ENCODE results near the gene ACO1.

The ACO1 gene

GRCh38 chr9:32359452-32359851 is 25.0 kb upstream of the ACO1 start:
- Histone ChIP-seq H3K27me3 (no peaks in the 10 kb centered on the region), H3K4me1 (no peaks in the 10 kb centered on the region), H3K9me3 (no peaks in the 10 kb centered on the region), H3K27ac (no peak overlapping the region), H3K4me3 (no peak overlapping the region), H3K36me3 (no peaks in the 10 kb centered on the region)
- intact Hi-C loops (cut with DNase I; ENCODE audit: low total_unique reads) = no loop called here
- no peak for TF ChIP-seq CTCF (IDR thresholded peaks at IDR 0.05)
- DNase-seq = no peak

- intact Hi-C loops (cut with DNase I; ENCODE audit: low total_unique reads) = no loop called here
- no peak for DNase-seq
- no peak overlapping the region for H3K4me3 ChIP-seq
- TF ChIP-seq CTCF (IDR thresholded peaks at IDR 0.05) = no peak
- H3K27me3 ChIP-seq = no peaks in the 10 kb centered on the region
- no peak overlapping the region for H3K27ac ChIP-seq
- H3K4me1 ChIP-seq = no peaks in the 10 kb centered on the region
- H3K36me3 ChIP-seq = no peaks in the 10 kb centered on the region
- H3K9me3 ChIP-seq = no peaks in the 10 kb centered on the region
Measured at GRCh38 chr9:32360983-32361673, 23.3 kb upstream of the ACO1 start.

DNA sequence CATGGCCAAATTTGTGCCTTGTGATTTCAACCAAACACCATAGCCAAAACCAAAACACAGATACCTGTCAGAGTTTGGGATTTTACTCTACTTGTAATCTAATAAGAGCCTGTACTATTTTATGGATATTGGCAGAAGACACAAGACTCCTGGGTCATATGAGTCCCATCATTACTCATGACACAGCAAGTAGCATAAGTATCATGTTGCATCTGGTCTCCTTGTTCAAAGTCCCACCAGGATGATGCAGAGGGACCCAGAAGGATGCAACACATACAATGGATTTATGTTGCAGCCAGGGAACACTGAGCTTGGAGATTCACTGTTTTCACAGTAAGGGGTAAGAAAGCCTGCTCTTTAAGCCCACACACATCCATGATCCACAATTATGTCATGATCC is 13.2 kb upstream of the ACO1 start:
- no peak for TF ChIP-seq CTCF (IDR thresholded peaks at IDR 0.05)
- intact Hi-C loops (cut with DNase I; ENCODE audit: low total_unique reads) = loop anchor here (10.0 kb wide), 2 partner anchors 594 to 624 kb away; no protein-coding TSS in a partner anchor

DNA sequence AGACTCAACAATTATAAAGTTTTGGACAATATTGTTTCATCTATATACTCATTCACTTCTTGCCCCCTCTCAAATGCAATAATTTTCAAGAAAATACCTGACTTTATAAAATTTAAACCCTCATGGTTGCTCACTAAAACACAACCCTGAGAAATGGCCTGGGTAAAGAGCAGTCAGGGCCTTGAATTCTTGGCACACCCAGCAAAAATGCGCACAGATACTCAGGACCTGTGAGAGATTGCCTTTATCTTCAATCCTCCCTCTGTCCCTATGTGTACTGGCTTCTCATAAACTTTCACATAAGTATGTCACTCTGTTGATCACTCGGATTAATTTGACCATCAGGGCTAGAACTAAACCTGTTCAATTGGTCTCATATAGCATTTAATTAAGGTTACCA is 12.8 kb upstream of the ACO1 start:
- H3K36me3 ChIP-seq = no peaks in the 10 kb centered on the region
- no peak for TF ChIP-seq CTCF (IDR thresholded peaks at IDR 0.05)
- no peak overlapping the region for H3K27ac ChIP-seq
- H3K4me1 ChIP-seq = no peaks in the 10 kb centered on the region
- intact Hi-C loops (cut with DNase I; ENCODE audit: low total_unique reads) = loop anchor here (10.0 kb wide), 2 partner anchors 593 to 623 kb away; no protein-coding TSS in a partner anchor
- no peak for DNase-seq
- H3K4me3 ChIP-seq = no peak overlapping the region
- no peaks in the 10 kb centered on the region for H3K9me3 ChIP-seq
- H3K27me3 ChIP-seq = peaks cover 0 to 9% of the 10 kb centered on the region in 2 donors

More for the DNA sequence above, 13.2 kb upstream of the ACO1 start:
- H3K36me3 ChIP-seq = no peaks in the 10 kb centered on the region
- H3K27me3 ChIP-seq = peaks cover 0 to 9% of the 10 kb centered on the region in 2 donors
- no peak overlapping the region for H3K4me3 ChIP-seq
- DNase-seq = no peak
- no peaks in the 10 kb centered on the region for H3K9me3 ChIP-seq
- H3K27ac ChIP-seq = no peak overlapping the region
- no peaks in the 10 kb centered on the region for H3K4me1 ChIP-seq

DNA sequence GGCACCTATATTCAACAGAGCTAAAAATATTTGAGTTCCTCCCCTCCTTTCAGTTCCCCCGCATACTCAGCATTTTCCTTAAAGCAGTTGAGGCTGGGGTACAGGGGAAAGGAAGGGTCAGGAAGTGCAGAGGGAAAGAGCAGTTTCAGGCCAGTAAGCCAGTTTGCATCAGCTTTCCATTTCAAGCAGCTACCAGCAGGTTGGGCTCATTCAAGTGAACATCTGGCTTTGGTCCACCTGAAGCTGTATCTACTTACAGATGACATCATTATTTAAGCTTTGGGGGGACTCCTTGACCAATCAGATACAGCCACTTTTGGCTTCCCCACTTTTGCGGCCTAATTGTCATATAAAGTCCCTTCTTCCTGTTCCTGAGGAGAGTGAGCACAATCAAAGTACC is 8.2 kb upstream of the ACO1 start:
- Histone ChIP-seq H3K4me3 (no peak overlapping the region), H3K27ac (no peak overlapping the region), H3K9me3 (no peaks in the 10 kb centered on the region), H3K36me3 (no peaks in the 10 kb centered on the region), H3K27me3 (peaks cover 0 to 9% of the 10 kb centered on the region in 2 donors), H3K4me1 (no peaks in the 10 kb centered on the region)
- no peak for DNase-seq
- intact Hi-C loops (cut with DNase I; ENCODE audit: low total_unique reads) = loop anchor here (5.0 to 10.0 kb wide), 3 partner anchors 201 to 619 kb away; no protein-coding TSS in a partner anchor
- no peak for TF ChIP-seq CTCF (IDR thresholded peaks at IDR 0.05)

Data from tibial artery (tissue), 4 donors.